Colonic mucosa (tissue), 4 donors: Measurements from ENCODE around the gene BANP. TPM values are rescaled to one million over a fixed set of nuclear protein-coding genes. Genes with fewer than 3 reads are reported as not detected.
"Not testable (repeated sequence)": the region's sequence is repeated elsewhere in the genome, so short reads cannot be mapped to it uniquely, and the experiment has no call there.

Experiments
- DNase-seq: peaks from one replicate; pipeline ENCODE4 v3.0.0-alpha.2; 2020
- H3K27ac ChIP-seq: fragments of 200-600 bp; one replicate; pipeline ENCODE4 v1.8.0; 2021
- H3K27me3 ChIP-seq: fragments of 200-600 bp; one replicate; pipeline ENCODE4 v1.8.0; 2021
- H3K36me3 ChIP-seq: fragments of 200-600 bp; one replicate; pipeline ENCODE4 v1.8.0; 2021
- H3K4me1 ChIP-seq: fragments of 200-600 bp; one replicate; pipeline ENCODE4 v1.8.0; 2021; ENCODE audit warnings: mild to moderate bottlenecking
- H3K4me3 ChIP-seq: fragments of 200-600 bp; one replicate; pipeline ENCODE4 v1.8.0; 2021
- H3K9ac ChIP-seq, 2 donors: one replicate each; pipeline ENCODE4 v1.7.0; 2013; ENCODE audit warnings: control low read depth in 2 of 2, low read depth in 2 of 2, low read length in 2 of 2
- H3K9me3 ChIP-seq: fragments of 200-600 bp; one replicate; pipeline ENCODE4 v1.8.0; 2021
- intact Hi-C: fragments of 100-400 bp; cut with DNase I; formaldehyde crosslinking; loops from one replicate; pipeline ENCODE4 v1.14.1; 2022
- total RNA-seq, 2 donors: library from RNA; stranded (reverse); fragmentation: NEBNext Ultra II Directional in 1 of 2; extraction: Animal tissue kit (Norgen Biotek cat#: 25700) in 1 of 2; gene quantifications; one replicate each; pipeline ENCODE4 v1.2.1, GENCODE V29; 2021
- TF ChIP-seq, protein P1 (sequence below): fragments of 200-600 bp; IDR thresholded peaks from one replicate; pipeline ENCODE4 v1.8.0; 2022; ENCODE audit warnings: antibody characterized with exemption, mild to moderate bottlenecking
- donor health status: healthy.
- donor health status: DM: no; HTN: no; CAD: no.
- donor health status: DM: no; HTN: no; CAD: no.

The BANP gene
- total RNA-seq, 2 donors from 2014 or later: 18.6 to 29.7 TPM

GRCh38 chr16:88015806-88016140 lies 64.5 kb downstream of the BANP start:
- Histone ChIP-seq H3K4me1 (peaks cover 4% of the 10 kb centered on the region), H3K36me3 (no peaks in the 10 kb centered on the region), H3K27ac (no peak overlapping the region), H3K4me3 (no peak overlapping the region), H3K9ac (no peak overlapping the region), H3K9me3 (no peaks in the 10 kb centered on the region), H3K27me3 (no peaks in the 10 kb centered on the region)
- intact Hi-C loops: no loop called here
- DNase-seq: no peak
- TF ChIP-seq, protein P1, sequence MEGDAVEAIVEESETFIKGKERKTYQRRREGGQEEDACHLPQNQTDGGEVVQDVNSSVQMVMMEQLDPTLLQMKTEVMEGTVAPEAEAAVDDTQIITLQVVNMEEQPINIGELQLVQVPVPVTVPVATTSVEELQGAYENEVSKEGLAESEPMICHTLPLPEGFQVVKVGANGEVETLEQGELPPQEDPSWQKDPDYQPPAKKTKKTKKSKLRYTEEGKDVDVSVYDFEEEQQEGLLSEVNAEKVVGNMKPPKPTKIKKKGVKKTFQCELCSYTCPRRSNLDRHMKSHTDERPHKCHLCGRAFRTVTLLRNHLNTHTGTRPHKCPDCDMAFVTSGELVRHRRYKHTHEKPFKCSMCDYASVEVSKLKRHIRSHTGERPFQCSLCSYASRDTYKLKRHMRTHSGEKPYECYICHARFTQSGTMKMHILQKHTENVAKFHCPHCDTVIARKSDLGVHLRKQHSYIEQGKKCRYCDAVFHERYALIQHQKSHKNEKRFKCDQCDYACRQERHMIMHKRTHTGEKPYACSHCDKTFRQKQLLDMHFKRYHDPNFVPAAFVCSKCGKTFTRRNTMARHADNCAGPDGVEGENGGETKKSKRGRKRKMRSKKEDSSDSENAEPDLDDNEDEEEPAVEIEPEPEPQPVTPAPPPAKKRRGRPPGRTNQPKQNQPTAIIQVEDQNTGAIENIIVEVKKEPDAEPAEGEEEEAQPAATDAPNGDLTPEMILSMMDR: no peak

GRCh38 chr16:88016386-88016785 lies 65.2 kb downstream of the BANP start:
- intact Hi-C loops, H3K27ac ChIP-seq, H3K27me3 ChIP-seq, H3K4me1 ChIP-seq, DNase-seq, H3K36me3 ChIP-seq, H3K9me3 ChIP-seq, H3K4me3 ChIP-seq, H3K9ac ChIP-seq: not testable (repeated sequence)

- Histone ChIP-seq H3K9ac (no peak overlapping the region), H3K27ac (no peak overlapping the region), H3K9me3 (no peaks in the 10 kb centered on the region), H3K4me1 (peaks cover 4% of the 10 kb centered on the region), H3K4me3 (no peak overlapping the region), H3K27me3 (no peaks in the 10 kb centered on the region), H3K36me3 (no peaks in the 10 kb centered on the region)
- no peak for DNase-seq
- intact Hi-C loops: no loop called here
- TF ChIP-seq, protein P1: no peak
Observed at GRCh38 chr16:88016964-88017363, 65.7 kb downstream of the BANP start.

- H3K9me3 ChIP-seq: no peaks in the 10 kb centered on the region
- H3K4me1 ChIP-seq: peaks cover 4% of the 10 kb centered on the region
- H3K27me3 ChIP-seq: no peaks in the 10 kb centered on the region
- no peak overlapping the region for H3K9ac ChIP-seq
- H3K36me3 ChIP-seq: no peaks in the 10 kb centered on the region
- no peak overlapping the region for H3K4me3 ChIP-seq
- DNase-seq: no peak
- TF ChIP-seq, protein P1: no peak
- intact Hi-C loops: no loop called here
- H3K27ac ChIP-seq: no peak overlapping the region
Observed at GRCh38 chr16:88017587-88018101, 66.4 kb downstream of the BANP start.

DNA sequence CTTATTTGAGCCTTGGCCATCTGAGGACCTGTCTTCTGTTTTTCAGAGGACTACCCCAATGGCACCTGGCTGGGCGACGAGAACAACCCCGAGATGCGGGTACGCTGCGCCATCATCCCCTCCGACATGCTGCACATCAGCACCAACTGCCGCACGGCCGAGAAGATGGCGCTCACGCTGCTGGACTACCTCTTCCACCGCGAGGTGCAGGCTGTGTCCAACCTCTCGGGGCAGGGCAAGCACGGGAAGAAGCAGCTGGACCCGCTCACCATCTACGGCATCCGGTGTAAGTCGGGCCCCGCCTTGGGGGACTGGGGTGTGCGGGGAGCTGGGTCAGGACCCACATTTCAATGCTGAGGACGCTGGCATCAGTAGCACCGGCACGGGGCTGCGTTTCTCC lies 67.1 kb downstream of the BANP start:
- DNase-seq, H3K4me1 ChIP-seq, intact Hi-C loops, H3K27me3 ChIP-seq, H3K9ac ChIP-seq, H3K9me3 ChIP-seq, H3K36me3 ChIP-seq, H3K27ac ChIP-seq, H3K4me3 ChIP-seq: not testable (repeated sequence)

- H3K27ac ChIP-seq, H3K27me3 ChIP-seq, H3K4me3 ChIP-seq, DNase-seq, H3K9me3 ChIP-seq, H3K4me1 ChIP-seq, H3K36me3 ChIP-seq, H3K9ac ChIP-seq, intact Hi-C loops: not testable (repeated sequence)
Observed at GRCh38 chr16:88019041-88019820, 68.0 kb downstream of the BANP start.

GRCh38 chr16:88019821-88020515 lies 68.7 kb downstream of the BANP start:
- Histone ChIP-seq H3K4me3 (no peak overlapping the region), H3K4me1 (no peaks in the 10 kb centered on the region), H3K27ac (no peak overlapping the region), H3K36me3 (no peaks in the 10 kb centered on the region), H3K9ac (no peak overlapping the region), H3K27me3 (no peaks in the 10 kb centered on the region), H3K9me3 (no peaks in the 10 kb centered on the region)
- DNase-seq: no peak
- intact Hi-C loops: loop anchor here (10.0 kb wide), 1 partner anchor 55 kb away; no protein-coding TSS in a partner anchor
- TF ChIP-seq, protein P1: no peak
